Thyroid gland (tissue), 4 donors: ENCODE results near the gene ADCY7. TPM values are rescaled to one million over a fixed set of nuclear protein-coding genes. Genes with fewer than 3 reads are reported as not detected.

Experiments
- DNase-seq, 2 donors: peaks; one replicate each; pipeline ENCODE4 v3.0.0-alpha.2; 2019
- H3K27ac ChIP-seq, 3 donors: fragments of 200-600 bp; sonication (generic); 1 replicate in 2 of 3; 2 replicates in 1 of 3; pipeline ENCODE4 v1.5.1; 2016 to 2019; ENCODE audit warnings: mild to moderate bottlenecking in 1 of 3, moderate library complexity in 1 of 3
- H3K27me3 ChIP-seq: fragments of 200-600 bp; sonication (generic); one replicate; pipeline ENCODE4 v1.5.1; 2019
- H3K36me3 ChIP-seq, 2 donors: fragments of 200-600 bp; sonication (generic); one replicate each; pipeline ENCODE4 v1.5.1; 2016 to 2019
- H3K4me1 ChIP-seq, 2 donors: fragments of 200-600 bp; sonication (generic); one replicate each; pipeline ENCODE4 v1.5.1; 2017 to 2019
- H3K4me3 ChIP-seq, 3 donors: fragments of 200-600 bp; sonication (generic); replicated peaks in 1 of 3; 1 replicate in 2 of 3; 2 replicates in 1 of 3; pipeline ENCODE4 v1.5.1; 2016; ENCODE audit warnings: mild to moderate bottlenecking in 1 of 3
- H3K9me3 ChIP-seq: fragments of 200-600 bp; sonication (generic); one replicate; pipeline ENCODE4 v1.5.1; 2017
- CTCF ChIP-seq, 6 experiments: fragments of 200-600 bp in 3 of 6; fragments of 450-650 bp in 3 of 6; sonication (generic) in 3 of 6; IDR thresholded peaks; one replicate each; pipeline ENCODE4 v1.5.1; 2016 to 2019; ENCODE audit warnings: antibody characterized with exemption in 6 of 6, mild to moderate bottlenecking in 2 of 6, inconsistent platforms in 1 of 6, moderate library complexity in 1 of 6
- POLR2A ChIP-seq, 2 donors: fragments of 450-650 bp; IDR thresholded peaks; one replicate each; pipeline ENCODE4 v1.6.1; 2017; ENCODE audit warnings: antibody characterized with exemption in 2 of 2, mild to moderate bottlenecking in 2 of 2, moderate library complexity in 1 of 2
- whole genome bisulfite sequencing, 2 donors: methylation state at CpG; one replicate each; pipeline ENCODE4 v1.1.5; 2017; 5-methylcytosine and 5-hydroxymethylcytosine counted together
- intact Hi-C: fragments of 100-400 bp; cut with DNase I; formaldehyde crosslinking; loops from one replicate; pipeline ENCODE4 v1.15.1; 2023
- total RNA-seq, 4 donors: library from RNA; depleted of rRNA; stranded (reverse); fragments of >200 nt; gene quantifications; one replicate each; pipeline ENCODE4 v1.2.3, GENCODE V29; 2016

Gene ADCY7
- total RNA-seq, 4 donors from 2014 or later, result 4.2 to 8.2 (median 7.1) TPM

GRCh38 chr16:50245417-50246298 is 20.7 kb upstream of the ADCY7 start:
- intact Hi-C loops, result no loop called here
- peaks cover 8 to 16% of the 10 kb centered on the region in 2 donors for H3K4me1 ChIP-seq
- peak in 2 of 6 experiments; percentile 29 to 55 for TF ChIP-seq CTCF (IDR thresholded peaks at IDR 0.05)
- no peak for TF ChIP-seq POLR2A (IDR thresholded peaks at IDR 0.05)

GRCh38 chr16:50246299-50247122 is 19.8 kb upstream of the ADCY7 start:
- Histone ChIP-seq H3K27ac (peak overlapping the region in 1 of 3 donors; percentile 23), H3K4me1 (peaks cover 8 to 18% of the 10 kb centered on the region in 2 donors), H3K27me3 (no peaks in the 10 kb centered on the region), H3K9me3 (no peaks in the 10 kb centered on the region), H3K4me3 (peak overlapping the region in 1 of 3 donors; percentile 50), H3K36me3 (no peaks in the 10 kb centered on the region)
- 42 to 69% methylated on average over 8 to 10 of the region's 46 CpGs for WGBS, 2 donors
- no peak for DNase-seq
- intact Hi-C loops, result no loop called here
- no peak for TF ChIP-seq POLR2A (IDR thresholded peaks at IDR 0.05)
- TF ChIP-seq CTCF (IDR thresholded peaks at IDR 0.05), result no peak

More at GRCh38 chr16:50245417-50246298, 20.7 kb upstream of the ADCY7 start:
- Histone ChIP-seq H3K4me3 (peak overlapping the region in 2 of 3 donors; percentile 21 to 50), H3K36me3 (no peaks in the 10 kb centered on the region), H3K27me3 (no peaks in the 10 kb centered on the region), H3K27ac (no peak overlapping the region), H3K9me3 (no peaks in the 10 kb centered on the region)
- peak; percentile 32 to 37 for DNase-seq
- 4 to 5% methylated on average over 5 to 11 of the region's 74 CpGs for WGBS, 2 donors

GRCh38 chr16:50247123-50247905 is 19.0 kb upstream of the ADCY7 start:
- Histone ChIP-seq H3K36me3 (no peaks in the 10 kb centered on the region), H3K27me3 (no peaks in the 10 kb centered on the region), H3K4me1 (peaks cover 8 to 21% of the 10 kb centered on the region in 2 donors), H3K27ac (no peak overlapping the region), H3K9me3 (no peaks in the 10 kb centered on the region), H3K4me3 (no peak overlapping the region)
- 97% methylated on average over 12 of the region's 12 CpGs for WGBS, 2 donors
- no peak for TF ChIP-seq POLR2A (IDR thresholded peaks at IDR 0.05)
- no peak for TF ChIP-seq CTCF (IDR thresholded peaks at IDR 0.05)
- intact Hi-C loops, result no loop called here
- DNase-seq, result no peak

GRCh38 chr16:50247906-50248608 is 18.3 kb upstream of the ADCY7 start:
- H3K27ac ChIP-seq, result no peak overlapping the region
- H3K9me3 ChIP-seq, result no peaks in the 10 kb centered on the region
- intact Hi-C loops, result no loop called here
- no peaks in the 10 kb centered on the region for H3K27me3 ChIP-seq
- peaks cover 8 to 21% of the 10 kb centered on the region in 2 donors for H3K4me1 ChIP-seq
- H3K36me3 ChIP-seq, result no peaks in the 10 kb centered on the region
- no peak overlapping the region for H3K4me3 ChIP-seq
- TF ChIP-seq CTCF (IDR thresholded peaks at IDR 0.05), result no peak
- TF ChIP-seq POLR2A (IDR thresholded peaks at IDR 0.05), result no peak
- 88 to 90% methylated on average over 11 to 13 of the region's 13 CpGs for WGBS, 2 donors
- no peak for DNase-seq
